Measurements from ENCODE around the gene ERGIC2.

DNA sequence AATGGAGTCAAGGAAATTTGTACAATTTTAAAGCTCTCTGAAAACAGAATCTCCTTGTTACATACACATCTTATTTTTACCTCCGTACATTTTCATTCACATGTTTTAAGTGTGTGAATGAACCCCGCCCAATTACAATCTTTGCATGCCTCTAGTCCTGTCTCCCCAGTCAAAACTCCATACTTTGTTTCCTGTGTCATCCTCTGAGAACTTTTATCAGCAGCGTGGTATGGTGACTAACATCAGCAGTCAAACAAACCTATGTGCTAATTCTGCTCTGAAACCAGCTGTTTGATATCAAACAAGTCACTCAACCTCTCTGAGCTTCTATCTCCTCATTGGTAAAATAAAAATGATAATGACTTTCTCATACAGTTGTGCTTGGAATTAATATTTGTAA, 15.8 kb upstream of the ERGIC2 start:
- no peak for TF ChIP-seq POLR2A (IDR thresholded peaks at IDR 0.05)
- TF ChIP-seq, protein P1, sequence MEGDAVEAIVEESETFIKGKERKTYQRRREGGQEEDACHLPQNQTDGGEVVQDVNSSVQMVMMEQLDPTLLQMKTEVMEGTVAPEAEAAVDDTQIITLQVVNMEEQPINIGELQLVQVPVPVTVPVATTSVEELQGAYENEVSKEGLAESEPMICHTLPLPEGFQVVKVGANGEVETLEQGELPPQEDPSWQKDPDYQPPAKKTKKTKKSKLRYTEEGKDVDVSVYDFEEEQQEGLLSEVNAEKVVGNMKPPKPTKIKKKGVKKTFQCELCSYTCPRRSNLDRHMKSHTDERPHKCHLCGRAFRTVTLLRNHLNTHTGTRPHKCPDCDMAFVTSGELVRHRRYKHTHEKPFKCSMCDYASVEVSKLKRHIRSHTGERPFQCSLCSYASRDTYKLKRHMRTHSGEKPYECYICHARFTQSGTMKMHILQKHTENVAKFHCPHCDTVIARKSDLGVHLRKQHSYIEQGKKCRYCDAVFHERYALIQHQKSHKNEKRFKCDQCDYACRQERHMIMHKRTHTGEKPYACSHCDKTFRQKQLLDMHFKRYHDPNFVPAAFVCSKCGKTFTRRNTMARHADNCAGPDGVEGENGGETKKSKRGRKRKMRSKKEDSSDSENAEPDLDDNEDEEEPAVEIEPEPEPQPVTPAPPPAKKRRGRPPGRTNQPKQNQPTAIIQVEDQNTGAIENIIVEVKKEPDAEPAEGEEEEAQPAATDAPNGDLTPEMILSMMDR (IDR thresholded peaks at IDR 0.05): no peak

Data from uterus (tissue), 2 donors.